GM12891 (cell line): ENCODE measurements around the gene LCN6.

ENCODE experiments used
- POLR2A ChIP-seq: IDR thresholded peaks from 2 replicates; pipeline ENCODE4 v1.6.1; 2011; ENCODE audit warnings: low read depth, low read length, control low read depth
- POLR2AphosphoS5 ChIP-seq: IDR thresholded peaks from 2 replicates; pipeline ENCODE4 v1.6.1; 2011; ENCODE audit warnings: low read depth, low read length, control low read depth
- POU2F2 ChIP-seq: IDR thresholded peaks from 2 replicates; pipeline ENCODE4 v1.6.1; 2011; ENCODE audit warnings: low read depth, mild to moderate bottlenecking, control low read depth, low read length, moderate library complexity
- TAF1 ChIP-seq: IDR thresholded peaks from 2 replicates; pipeline ENCODE4 v1.6.1; 2011; ENCODE audit warnings: low read depth, low read length, control low read depth

GRCh38 chr9:136714893-136715274, 33.4 kb downstream of the LCN6 start:
- TF ChIP-seq POLR2AphosphoS5, result no peak
- no peak for TF ChIP-seq TAF1
- TF ChIP-seq POLR2A, result no peak
- TF ChIP-seq POU2F2, result no peak
